Measurements from ENCODE around the gene TAF13.
"Not testable (repeated sequence)": the region's sequence is repeated elsewhere in the genome, so short reads cannot be mapped to it uniquely, and the experiment has no call there.

Gene TAF13

GRCh38 chr1:109045595-109045994 is 30.2 kb downstream of the TAF13 start:
- no peak for DNase-seq

- DNase-seq, result peak; percentile 64
These were observed 34.0 kb downstream of the TAF13 start, which contains the start of gene WDR47 for GRCh38 chr1:109041621-109042468. TSS of gene WDR47 (minus strand) at chr1:109042102. CDS start at chr1:109023512, 18,590 bp downstream.

GRCh38 chr1:109040989-109041620 is 34.7 kb downstream of the TAF13 start:
- no peak for DNase-seq

- DNase-seq, result no peak
These were observed 35.2 kb downstream of the TAF13 start for GRCh38 chr1:109040627-109040988.

DNA sequence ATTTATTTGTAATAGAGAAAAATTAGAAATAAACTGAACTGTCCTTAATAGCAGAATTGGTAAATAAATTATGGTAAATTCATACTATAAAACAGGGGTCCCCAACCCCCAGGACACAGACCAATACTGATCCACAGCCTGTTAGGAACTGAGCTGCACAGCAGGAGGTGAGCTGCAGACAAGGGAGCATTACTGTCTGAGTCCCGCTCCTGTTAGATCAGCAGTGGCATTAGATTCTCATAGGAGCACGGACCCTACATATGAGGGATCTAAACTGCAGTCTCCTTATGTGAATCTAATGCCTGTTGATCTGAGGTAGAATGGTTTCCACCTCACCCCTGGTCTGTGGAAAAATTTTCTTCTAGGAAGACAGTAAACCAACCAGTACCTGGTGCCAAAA is 41.4 kb downstream of the TAF13 start:
- no peak for DNase-seq

DNA sequence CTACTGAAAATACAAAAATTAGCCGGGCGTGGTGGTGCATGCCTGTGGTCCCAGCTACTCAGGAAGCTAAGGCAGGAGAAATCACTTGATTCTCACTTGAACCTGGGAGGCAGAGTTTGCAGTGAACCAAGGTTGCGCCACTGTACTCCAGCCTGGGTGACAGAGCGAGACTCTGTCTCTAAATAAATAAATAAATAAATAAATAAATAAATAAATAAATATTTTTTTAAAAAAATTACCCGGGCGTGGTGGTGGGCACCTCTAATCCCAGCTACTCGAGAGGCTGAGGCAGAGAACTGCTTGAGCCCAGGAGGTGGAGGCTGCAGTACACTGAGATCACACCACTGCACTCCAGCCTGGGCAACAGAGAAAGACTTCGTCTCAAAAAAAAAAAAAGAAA is 46.3 kb downstream of the TAF13 start:
- not testable (repeated sequence) for DNase-seq

DNA sequence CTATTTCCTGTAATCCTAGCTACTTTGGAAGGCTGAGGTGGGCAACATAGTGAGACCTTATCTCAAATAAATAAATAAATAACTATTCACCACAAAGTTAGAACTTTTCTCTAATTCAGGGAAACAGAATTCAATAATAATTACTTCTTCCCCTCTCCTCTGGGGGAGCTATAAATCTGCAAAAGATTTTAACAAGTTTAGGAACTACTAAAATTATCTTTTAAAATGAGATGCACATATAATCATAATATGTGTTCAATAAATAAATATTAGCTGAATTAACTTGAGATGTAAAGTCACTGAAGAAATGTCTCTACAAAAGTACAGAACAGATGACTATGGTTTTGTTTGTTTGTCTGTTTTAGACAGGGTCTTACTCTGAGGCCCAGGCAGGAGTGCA is 48.0 kb downstream of the TAF13 start:
- DNase-seq, result no peak

DNA sequence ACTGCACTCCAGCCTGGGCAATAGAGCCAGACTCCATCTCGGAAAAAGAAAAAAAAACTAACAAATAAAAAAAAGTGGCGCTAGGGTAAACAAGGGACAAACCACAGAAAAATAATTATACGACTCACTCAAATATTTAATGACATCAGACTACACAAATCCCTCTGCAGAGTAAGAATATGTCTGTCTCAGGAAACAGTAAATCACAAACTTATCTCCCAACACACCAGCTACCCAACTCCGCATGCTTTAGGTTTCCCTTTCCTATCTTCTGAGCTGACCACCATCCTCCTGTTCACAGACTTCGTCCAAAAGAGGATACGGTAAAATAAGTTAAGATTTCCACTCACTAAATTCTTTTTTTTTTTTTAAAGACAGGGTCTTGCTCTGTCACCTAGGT is 50.1 kb downstream of the TAF13 start:
- no peak for DNase-seq

GRCh38 chr1:109024646-109025045 is 51.2 kb downstream of the TAF13 start:
- DNase-seq, result no peak

GRCh38 chr1:109020693-109021257 is 55.0 kb downstream of the TAF13 start:
- no peak for DNase-seq

DNA sequence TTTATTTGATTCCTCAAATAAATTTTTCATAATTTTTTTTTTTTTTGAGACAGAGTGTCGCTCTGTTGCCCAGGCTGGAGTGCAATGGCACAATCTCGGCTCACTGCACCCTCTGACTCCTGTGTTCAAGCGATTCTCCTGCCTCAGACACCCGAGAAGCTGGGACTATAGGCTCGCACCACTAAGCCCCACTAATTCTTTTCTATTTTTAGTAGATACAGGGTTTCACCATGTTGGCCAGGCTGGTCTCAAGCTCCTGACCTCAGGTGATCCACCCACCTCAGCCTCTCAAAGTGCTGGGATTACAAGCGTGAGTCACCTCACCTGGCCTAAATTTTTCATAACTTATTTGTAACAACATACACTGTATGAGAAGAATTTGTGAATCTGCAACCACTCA is 58.1 kb downstream of the TAF13 start:
- not testable (repeated sequence) for DNase-seq

DNA sequence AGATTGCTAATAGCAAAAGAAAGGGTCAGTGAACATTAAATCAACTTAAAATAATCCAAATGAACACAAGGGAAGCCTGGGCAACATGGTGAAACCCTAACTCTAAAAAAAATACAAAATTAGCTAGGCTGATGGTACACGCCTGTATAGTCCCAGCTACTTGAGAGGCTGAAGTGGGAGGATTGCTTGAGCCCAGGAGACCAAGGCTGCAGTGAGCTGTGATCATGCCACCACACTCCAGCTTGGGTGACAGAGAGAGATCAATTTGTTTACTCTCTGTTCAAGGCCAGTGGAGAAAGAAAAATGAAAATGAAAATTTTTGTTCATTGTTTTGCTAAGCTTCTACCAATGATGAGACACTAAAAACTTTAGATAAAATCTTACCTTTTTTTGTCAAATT is 58.7 kb downstream of the TAF13 start:
- DNase-seq, result no peak
